ENCODE measurements around the gene MDFI.

Gene MDFI

GRCh38 chr6:41638002-41638934, at the start of gene MDFI:
Gene MDFI (plus strand): TSS chr6:41638468. CDS start chr6:41638750, 282 bp downstream.
- no peak for TF ChIP-seq CTCF (conservative IDR thresholded peaks at IDR 0.05; ENCODE audit: low read depth, low read length)
- peak within 1 kb of the TSS; percentile 57 for H3K4me3 ChIP-seq (ENCODE audit: low read length)
- no peak for DNase-seq (ENCODE audit: low read depth)

GRCh38 chr6:41589223-41589622, 49.0 kb upstream of the MDFI start:
- no peak for TF ChIP-seq CTCF (conservative IDR thresholded peaks at IDR 0.05; ENCODE audit: low read depth, low read length)
- no peak for DNase-seq (ENCODE audit: low read depth)
- H3K4me3 ChIP-seq (ENCODE audit: low read length) = no peak overlapping the region

GRCh38 chr6:41589636-41590622, 48.3 kb upstream of the MDFI start:
- no peak for DNase-seq (ENCODE audit: low read depth)
- no peak overlapping the region for H3K4me3 ChIP-seq (ENCODE audit: low read length)
- no peak for TF ChIP-seq CTCF (conservative IDR thresholded peaks at IDR 0.05; ENCODE audit: low read depth, low read length)

GRCh38 chr6:41591122-41591521, 47.1 kb upstream of the MDFI start:
- no peak overlapping the region for H3K4me3 ChIP-seq (ENCODE audit: low read length)
- no peak for DNase-seq (ENCODE audit: low read depth)
- TF ChIP-seq CTCF (conservative IDR thresholded peaks at IDR 0.05; ENCODE audit: low read depth, low read length) = no peak

- no peak for DNase-seq (ENCODE audit: low read depth)
- peak; percentile 92 for TF ChIP-seq CTCF (conservative IDR thresholded peaks at IDR 0.05; ENCODE audit: low read depth, low read length)
- no peak overlapping the region for H3K4me3 ChIP-seq (ENCODE audit: low read length)
These were observed 46.3 kb upstream of the MDFI start for GRCh38 chr6:41591859-41592502.

GRCh38 chr6:41593406-41593805, 44.9 kb upstream of the MDFI start:
- DNase-seq (ENCODE audit: low read depth) = no peak
- H3K4me3 ChIP-seq (ENCODE audit: low read length) = no peak overlapping the region
- TF ChIP-seq CTCF (conservative IDR thresholded peaks at IDR 0.05; ENCODE audit: low read depth, low read length) = no peak
